NT2/D1 (cell line): ENCODE results near the gene TMEM235.

Experiments used
- DNase-seq: peaks from one replicate; pipeline ENCODE4 v3.0.0-alpha.2; 2011; ENCODE audit warnings: low read depth, low spot score
- H3K27me3 ChIP-seq: 2 replicates; pipeline ENCODE4 v1.6.0; 2011; ENCODE audit warnings: mild to moderate bottlenecking; ENCODE audit not compliant: insufficient read length, insufficient read depth
- H3K36me3 ChIP-seq: 2 replicates; pipeline ENCODE4 v1.6.1; 2011; ENCODE audit warnings: mild to moderate bottlenecking, low read length, mixed read lengths; ENCODE audit not compliant: insufficient read depth, insufficient read length
- H3K4me1 ChIP-seq: 2 replicates; pipeline ENCODE4 v1.5.1; 2011; ENCODE audit not compliant: insufficient read depth, insufficient read length
- H3K4me3 ChIP-seq: 2 replicates; pipeline ENCODE4 v1.5.1; 2011; ENCODE audit warnings: low read depth; ENCODE audit not compliant: insufficient read length
- H3K9ac ChIP-seq: 2 replicates; pipeline ENCODE4 v1.6.0; 2011; ENCODE audit warnings: low read depth; ENCODE audit not compliant: insufficient read length
- H3K9me3 ChIP-seq: 2 replicates; pipeline ENCODE4 v1.5.1; 2011; ENCODE audit warnings: mild to moderate bottlenecking, low read length; ENCODE audit not compliant: insufficient read depth
- SUZ12 ChIP-seq: IDR thresholded peaks from 2 replicates; pipeline ENCODE4 v1.6.1; 2011; ENCODE audit not compliant: insufficient read length, insufficient read depth; ENCODE audit errors: extremely low read depth
- YY1 ChIP-seq: IDR thresholded peaks from 2 replicates; pipeline ENCODE4 v1.6.1; 2011; ENCODE audit not compliant: insufficient read length, insufficient read depth
- ZNF274 ChIP-seq: IDR thresholded peaks from 2 replicates; pipeline ENCODE4 v1.6.1; 2011; ENCODE audit warnings: mild to moderate bottlenecking, low read depth, low read length

TMEM235 gene

GRCh38 chr17:78226759-78227454 lies 4.5 kb upstream of the TMEM235 start:
- H3K4me1 ChIP-seq = peaks cover 6% of the 10 kb centered on the region

GRCh38 chr17:78227455-78227916 lies 3.9 kb upstream of the TMEM235 start:
- Histone ChIP-seq H3K9me3 (no peaks in the 10 kb centered on the region), H3K9ac (no peak overlapping the region), H3K36me3 (peaks cover 30% of the 10 kb centered on the region), H3K4me3 (no peak overlapping the region), H3K4me1 (peaks cover 6% of the 10 kb centered on the region), H3K27me3 (peaks cover 22% of the 10 kb centered on the region)
- TF ChIP-seq YY1 (no peak), ZNF274 (no peak), SUZ12 (no peak)
- DNase-seq = no peak

More at GRCh38 chr17:78226759-78227454, 4.5 kb upstream of the TMEM235 start:
- Histone ChIP-seq H3K36me3 (peaks cover 35% of the 10 kb centered on the region), H3K4me3 (no peak overlapping the region), H3K9ac (no peak overlapping the region), H3K9me3 (no peaks in the 10 kb centered on the region), H3K27me3 (peaks cover 16% of the 10 kb centered on the region)
- TF ChIP-seq SUZ12 = no peak
- TF ChIP-seq ZNF274 = no peak
- TF ChIP-seq YY1 = no peak
- DNase-seq = no peak

GRCh38 chr17:78228176-78228575 lies 3.3 kb upstream of the TMEM235 start:
- TF ChIP-seq ZNF274 = no peak
- TF ChIP-seq YY1 = no peak
- no peak overlapping the region for H3K9ac ChIP-seq
- H3K4me3 ChIP-seq = no peak overlapping the region
- H3K9me3 ChIP-seq = no peaks in the 10 kb centered on the region
- DNase-seq = no peak
- H3K27me3 ChIP-seq = peaks cover 29% of the 10 kb centered on the region
- peaks cover 23% of the 10 kb centered on the region for H3K36me3 ChIP-seq
- H3K4me1 ChIP-seq = peaks cover 6% of the 10 kb centered on the region

- Histone ChIP-seq H3K27me3 (peaks cover 30% of the 10 kb centered on the region), H3K36me3 (peaks cover under 1% of the 10 kb centered on the region), H3K9me3 (no peaks in the 10 kb centered on the region), H3K4me1 (peaks cover 6% of the 10 kb centered on the region), H3K4me3 (no peak overlapping the region), H3K9ac (peak overlapping the region; percentile 9)
- no peak for DNase-seq
- TF ChIP-seq ZNF274 (no peak), YY1 (no peak), SUZ12 (no peak)
These were observed 1.0 kb upstream of the TMEM235 start for GRCh38 chr17:78230252-78230962.

GRCh38 chr17:78231991-78232858 lies 794 bp downstream of the TMEM235 start:
- no peak for DNase-seq
- H3K4me1 ChIP-seq = peaks cover 8% of the 10 kb centered on the region
- TF ChIP-seq YY1 = no peak
- no peak for TF ChIP-seq SUZ12
- no peak for TF ChIP-seq ZNF274
- H3K4me3 ChIP-seq = peak overlapping the region; percentile 36
- H3K36me3 ChIP-seq = no peaks in the 10 kb centered on the region
- H3K27me3 ChIP-seq = peaks cover 30% of the 10 kb centered on the region
- no peaks in the 10 kb centered on the region for H3K9me3 ChIP-seq
- peak overlapping the region; percentile 44 for H3K9ac ChIP-seq

- Histone ChIP-seq H3K9ac (no peak overlapping the region), H3K36me3 (no peaks in the 10 kb centered on the region), H3K4me3 (no peak overlapping the region), H3K27me3 (peaks cover 30% of the 10 kb centered on the region), H3K4me1 (peaks cover 10% of the 10 kb centered on the region), H3K9me3 (no peaks in the 10 kb centered on the region)
- no peak for DNase-seq
- no peak for TF ChIP-seq SUZ12
These were observed 1.4 kb downstream of the TMEM235 start for GRCh38 chr17:78232859-78233173.

GRCh38 chr17:78233678-78234077 lies 2.2 kb downstream of the TMEM235 start:
- Histone ChIP-seq H3K9ac (no peak overlapping the region), H3K4me3 (no peak overlapping the region), H3K9me3 (no peaks in the 10 kb centered on the region), H3K27me3 (peaks cover 30% of the 10 kb centered on the region), H3K4me1 (peaks cover 16% of the 10 kb centered on the region), H3K36me3 (no peaks in the 10 kb centered on the region)
- TF ChIP-seq ZNF274 (no peak), SUZ12 (no peak), YY1 (no peak)
- DNase-seq = no peak
